Kidney epithelial cell (primary cell): ENCODE results near the gene PLP1. TPM values are rescaled to one million over a fixed set of nuclear protein-coding genes. Genes with fewer than 3 reads are reported as not detected.

Experiments used
- DNase-seq: peaks from one replicate; pipeline ENCODE4 v3.0.0-alpha.2; 2010; ENCODE audit warnings: low read depth
- H3K27me3 ChIP-seq: 2 replicates; pipeline ENCODE4 v1.6.0; 2011; ENCODE audit warnings: low read length; ENCODE audit not compliant: control insufficient read depth, insufficient read depth
- H3K36me3 ChIP-seq: 2 replicates; pipeline ENCODE4 v1.5.1; 2011; ENCODE audit warnings: low read length; ENCODE audit not compliant: control insufficient read depth, insufficient read depth
- H3K4me3 ChIP-seq: 2 replicates; pipeline ENCODE4 v1.5.1; 2011; ENCODE audit warnings: low read depth, mild to moderate bottlenecking, control low read depth, low read length
- total RNA-seq: library from RNA; depleted of rRNA; stranded (reverse); fragments of >200 nt; gene quantifications from 2 replicates; pipeline ENCODE4 v1.2.3, GENCODE V29; 2015
- TF ChIP-seq, protein P1 (sequence below): IDR thresholded peaks from 2 replicates; pipeline ENCODE4 v1.5.1; 2011; ENCODE audit warnings: mild to moderate bottlenecking, moderate library complexity, low read length, control low read depth, inconsistent platforms; ENCODE audit not compliant: insufficient read depth, poor library complexity, severe bottlenecking

PLP1 gene
- total RNA-seq, 1 donor from 2014 or later, result not detected

DNA sequence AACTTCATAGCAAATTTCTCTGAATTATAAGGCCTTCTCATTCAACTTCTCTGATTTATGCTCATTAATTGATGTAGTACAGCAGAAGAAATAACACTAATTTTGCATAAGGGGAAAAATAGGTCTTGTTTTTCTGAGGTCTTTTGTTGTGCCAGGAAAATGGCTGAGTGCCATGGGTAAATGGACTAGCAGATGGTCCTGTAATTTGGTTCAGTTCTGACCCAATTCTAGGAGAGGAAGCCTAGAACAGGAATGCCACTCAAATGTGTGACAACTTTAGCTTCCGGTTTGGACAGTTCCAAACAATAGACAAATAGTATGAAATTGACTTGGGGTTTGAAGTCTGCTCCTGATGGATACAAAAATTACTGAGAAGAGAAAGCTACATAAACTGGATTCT is 49.2 kb downstream of the PLP1 start:
- TF ChIP-seq, protein P1, sequence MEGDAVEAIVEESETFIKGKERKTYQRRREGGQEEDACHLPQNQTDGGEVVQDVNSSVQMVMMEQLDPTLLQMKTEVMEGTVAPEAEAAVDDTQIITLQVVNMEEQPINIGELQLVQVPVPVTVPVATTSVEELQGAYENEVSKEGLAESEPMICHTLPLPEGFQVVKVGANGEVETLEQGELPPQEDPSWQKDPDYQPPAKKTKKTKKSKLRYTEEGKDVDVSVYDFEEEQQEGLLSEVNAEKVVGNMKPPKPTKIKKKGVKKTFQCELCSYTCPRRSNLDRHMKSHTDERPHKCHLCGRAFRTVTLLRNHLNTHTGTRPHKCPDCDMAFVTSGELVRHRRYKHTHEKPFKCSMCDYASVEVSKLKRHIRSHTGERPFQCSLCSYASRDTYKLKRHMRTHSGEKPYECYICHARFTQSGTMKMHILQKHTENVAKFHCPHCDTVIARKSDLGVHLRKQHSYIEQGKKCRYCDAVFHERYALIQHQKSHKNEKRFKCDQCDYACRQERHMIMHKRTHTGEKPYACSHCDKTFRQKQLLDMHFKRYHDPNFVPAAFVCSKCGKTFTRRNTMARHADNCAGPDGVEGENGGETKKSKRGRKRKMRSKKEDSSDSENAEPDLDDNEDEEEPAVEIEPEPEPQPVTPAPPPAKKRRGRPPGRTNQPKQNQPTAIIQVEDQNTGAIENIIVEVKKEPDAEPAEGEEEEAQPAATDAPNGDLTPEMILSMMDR, result no peak
- no peaks in the 10 kb centered on the region for H3K27me3 ChIP-seq
- H3K36me3 ChIP-seq, result no peaks in the 10 kb centered on the region
- DNase-seq, result no peak
- no peak overlapping the region for H3K4me3 ChIP-seq

DNA sequence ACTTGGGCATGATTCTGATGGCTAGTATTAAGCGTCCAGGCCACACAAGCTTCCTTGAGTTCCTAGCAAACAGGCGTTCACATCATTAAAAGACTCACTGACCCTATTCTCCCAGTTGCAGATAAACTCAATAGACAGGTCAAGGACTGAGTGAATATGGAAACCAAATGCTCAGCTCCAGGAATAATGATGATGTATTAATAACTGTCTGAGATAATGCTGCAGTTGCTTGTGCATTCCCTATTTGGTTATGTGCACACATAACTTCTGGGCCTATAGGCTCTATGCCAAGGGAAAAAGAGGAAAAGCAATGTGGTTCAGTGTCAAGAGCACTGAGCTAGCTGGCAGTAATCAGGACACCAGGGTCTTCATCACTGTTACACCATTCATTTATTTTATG is 51.9 kb downstream of the PLP1 start:
- TF ChIP-seq, protein P1, result no peak
- no peak for DNase-seq
- no peaks in the 10 kb centered on the region for H3K36me3 ChIP-seq
- H3K4me3 ChIP-seq, result no peak overlapping the region
- H3K27me3 ChIP-seq, result peaks cover 3% of the 10 kb centered on the region

DNA sequence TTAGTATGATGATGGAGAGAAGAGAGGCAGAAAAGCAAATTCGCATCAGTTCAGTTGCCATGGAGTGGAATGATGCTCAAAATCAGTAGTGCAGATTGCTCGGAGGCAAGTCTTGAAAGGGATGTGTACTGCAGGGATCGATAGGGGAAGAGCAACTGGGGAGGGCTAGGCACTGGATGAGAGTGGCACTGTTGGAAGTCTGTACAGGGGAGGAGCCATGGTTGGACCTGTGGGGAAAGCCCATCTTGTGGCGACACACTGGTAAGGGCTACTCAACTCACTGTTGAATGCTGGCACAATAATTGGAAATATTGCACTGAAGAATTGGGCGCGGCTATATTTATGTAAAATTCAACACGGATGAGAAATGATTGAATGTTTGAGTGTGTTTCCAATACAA is 54.2 kb downstream of the PLP1 start:
- Histone ChIP-seq H3K36me3 (no peaks in the 10 kb centered on the region), H3K27me3 (peaks cover 3% of the 10 kb centered on the region), H3K4me3 (no peak overlapping the region)
- TF ChIP-seq, protein P1, result no peak
- DNase-seq, result no peak

DNA sequence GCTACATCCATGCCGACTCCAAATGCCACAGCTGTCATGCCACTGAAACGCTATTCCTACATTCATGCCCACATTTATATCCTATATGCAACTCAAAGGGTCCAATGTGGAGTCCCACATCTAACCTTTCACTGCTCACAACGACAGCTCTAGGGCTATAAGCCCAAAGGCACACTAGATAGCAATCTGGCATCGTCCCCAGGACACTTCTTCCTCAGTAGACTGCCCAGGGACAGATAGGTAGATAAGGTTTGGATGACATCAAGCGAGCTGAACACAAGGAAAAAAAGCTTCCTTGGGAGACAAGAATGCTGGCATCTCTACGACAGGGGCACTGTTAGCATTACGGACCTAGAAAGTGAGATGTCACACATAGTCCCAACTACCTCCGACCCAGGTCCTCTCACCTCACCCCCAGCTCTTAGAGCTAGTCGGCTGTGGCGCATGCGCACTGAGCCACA is 54.7 kb downstream of the PLP1 start:
- Histone ChIP-seq H3K27me3 (peaks cover 3% of the 10 kb centered on the region), H3K36me3 (no peaks in the 10 kb centered on the region), H3K4me3 (peak overlapping the region; percentile 57)
- TF ChIP-seq, protein P1, result no peak
- DNase-seq, result no peak

DNA sequence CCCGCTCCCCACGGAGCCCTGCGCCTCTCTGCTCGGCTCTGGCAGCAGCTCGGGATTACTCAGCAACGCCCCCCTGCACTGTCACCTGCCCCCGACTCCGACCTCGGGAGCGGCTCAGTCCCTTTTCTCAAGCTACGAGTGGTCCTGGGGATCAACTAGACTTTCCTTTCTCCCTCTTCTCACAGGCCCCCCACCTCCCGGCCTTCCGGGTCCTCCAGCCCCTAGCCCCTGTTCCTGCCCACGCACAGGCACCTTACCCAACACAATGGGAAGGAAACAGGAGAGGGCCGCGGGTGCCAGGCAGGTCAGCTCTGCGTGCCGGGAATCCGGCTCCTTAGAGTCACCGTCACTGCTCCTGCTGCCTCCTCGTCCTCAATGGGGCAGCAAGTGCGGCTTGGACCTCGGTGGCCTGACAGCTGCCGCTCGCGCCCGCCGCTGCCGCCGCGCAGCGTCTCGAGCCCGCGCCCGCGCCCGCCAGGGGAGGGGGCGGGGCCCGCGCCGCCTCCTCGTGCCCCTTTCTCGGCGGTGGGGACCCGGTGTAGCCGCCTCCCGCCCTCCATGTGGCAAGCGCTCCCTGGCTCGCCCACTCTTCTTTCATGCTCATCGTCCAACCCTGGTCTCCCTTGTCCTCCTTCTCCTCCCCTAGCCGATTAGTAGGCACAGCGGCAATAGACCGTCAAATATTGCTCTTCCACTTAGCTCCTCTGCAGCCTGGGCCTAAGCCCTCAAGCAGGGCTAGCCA is 55.3 kb downstream of the PLP1 start, which contains the start of gene RAB9B:
TSS of gene RAB9B (minus strand) at position 455 of the 742 bp plus-strand sequence. CDS start 6,473 bp downstream, outside the sequence.
- TF ChIP-seq, protein P1, result no peak
- DNase-seq, result no peak
- Histone ChIP-seq H3K4me3 (peak within 1 kb of the TSS; percentile 57), H3K36me3 (no peaks in the 10 kb centered on the region), H3K27me3 (peaks cover 3% of the 10 kb centered on the region)

GRCh38 chrX:103839404-103839803 is 62.8 kb downstream of the PLP1 start:
- Histone ChIP-seq H3K36me3 (no peaks in the 10 kb centered on the region), H3K4me3 (no peak overlapping the region), H3K27me3 (no peaks in the 10 kb centered on the region)
- DNase-seq, result no peak
- TF ChIP-seq, protein P1, result no peak
